GM23338 (cell line): Measurements from ENCODE around the gene SPAG7. TPM values are rescaled to one million over a fixed set of nuclear protein-coding genes. Genes with fewer than 3 reads are reported as not detected.

Experiments used
- ATAC-seq: fragments of 200-7000 bp; cut with Tn5 transposase; 3 replicates; pipeline ENCODE4 v1.9.1; 2020
- DNase-seq: peaks from one replicate; pipeline ENCODE4 v3.0.0-alpha.2; 2015; ENCODE audit warnings: low spot score
- H2AFZ ChIP-seq: fragments of 200-600 bp; sonication (generic); 2 replicates; pipeline ENCODE4 v1.8.0; 2016; ENCODE audit warnings: antibody characterized with exemption, mild to moderate bottlenecking, moderate library complexity
- H3F3A ChIP-seq: fragments of 200-600 bp; sonication (generic); replicated peaks from 2 replicates; pipeline ENCODE4 v1.8.0; 2017; ENCODE audit warnings: antibody characterized with exemption, mixed run types, low read depth
- H3K27ac ChIP-seq: fragments of 200-600 bp; sonication (generic); 2 replicates; pipeline ENCODE4 v1.6.1; 2016; ENCODE audit warnings: low read depth
- H3K27me3 ChIP-seq: fragments of 200-600 bp; sonication (generic); 2 replicates; pipeline ENCODE4 v1.8.0; 2016; ENCODE audit warnings: mild to moderate bottlenecking, mixed run types, moderate library complexity; ENCODE audit not compliant: insufficient read depth
- H3K36me3 ChIP-seq: fragments of 200-600 bp; sonication (generic); 2 replicates; pipeline ENCODE4 v1.8.0; 2016; ENCODE audit warnings: mild to moderate bottlenecking; ENCODE audit not compliant: insufficient read depth
- H3K4me1 ChIP-seq: fragments of 200-600 bp; sonication (generic); 2 replicates; pipeline ENCODE4 v1.8.0; 2016; ENCODE audit warnings: mild to moderate bottlenecking, moderate library complexity; ENCODE audit not compliant: insufficient read depth
- H3K4me2 ChIP-seq: fragments of 200-600 bp; sonication (generic); 2 replicates; pipeline ENCODE4 v1.7.1; 2017; ENCODE audit warnings: mixed run types
- H3K4me3 ChIP-seq: fragments of 200-600 bp; sonication (generic); 2 replicates; pipeline ENCODE4 v1.6.1; 2016; ENCODE audit warnings: mixed run types
- H3K79me2 ChIP-seq: fragments of 200-600 bp; sonication (generic); replicated peaks from 2 replicates; pipeline ENCODE4 v1.8.0; 2017; ENCODE audit warnings: mild to moderate bottlenecking; ENCODE audit not compliant: insufficient read depth
- H3K9me2 ChIP-seq: fragments of 200-600 bp; sonication (generic); 2 replicates; pipeline ENCODE4 v1.8.0; 2017; ENCODE audit not compliant: insufficient read depth
- H4K20me1 ChIP-seq: fragments of 200-600 bp; sonication (generic); replicated peaks from 2 replicates; pipeline ENCODE4 v1.8.0; 2017; ENCODE audit warnings: mild to moderate bottlenecking; ENCODE audit not compliant: insufficient read depth
- H3K27ac Mint-ChIP-seq: 2 replicates; pipeline ENCODE4 v1.8.0; 2020; ENCODE audit warnings: inconsistent platforms, mild to moderate bottlenecking, moderate library complexity, mixed read lengths
- H3K27me3 Mint-ChIP-seq: 3 replicates; pipeline ENCODE4 v1.8.0; 2022; ENCODE audit warnings: low read depth, mild to moderate bottlenecking, moderate library complexity, mixed read lengths, inconsistent platforms; ENCODE audit not compliant: insufficient read depth, poor library complexity
- H3K36me3 Mint-ChIP-seq: 3 replicates; pipeline ENCODE4 v1.8.0; 2021; ENCODE audit warnings: low read depth, mild to moderate bottlenecking, inconsistent platforms, moderate library complexity, mixed read lengths
- H3K4me1 Mint-ChIP-seq: 3 replicates; pipeline ENCODE4 v1.8.0; 2020; ENCODE audit warnings: mild to moderate bottlenecking, inconsistent platforms, mixed read lengths
- H3K4me3 Mint-ChIP-seq: 3 replicates; pipeline ENCODE4 v1.8.0; 2021; ENCODE audit warnings: moderate library complexity, mild to moderate bottlenecking, inconsistent platforms, mixed read lengths
- H3K9me3 Mint-ChIP-seq: 3 replicates; pipeline ENCODE4 v1.8.0; 2020; ENCODE audit warnings: moderate library complexity, mild to moderate bottlenecking, inconsistent platforms, mixed read lengths
- CREB1 ChIP-seq: fragments of 250-450 bp; sonication (Bioruptor Pico); IDR thresholded peaks from 2 replicates; pipeline ENCODE4 v1.5.0; 2020; ENCODE audit warnings: low read depth, mild to moderate bottlenecking, moderate library complexity
- NANOG ChIP-seq: IDR thresholded peaks from 2 replicates; pipeline ENCODE4 v1.6.1; 2016; ENCODE audit warnings: antibody characterized with exemption, borderline replicate concordance
- REST ChIP-seq: IDR thresholded peaks from one replicate; pipeline ENCODE4 v1.6.1; 2018; ENCODE audit warnings: antibody characterized with exemption; ENCODE audit not compliant: unreplicated experiment
- STAT1 ChIP-seq: IDR thresholded peaks from one replicate; pipeline ENCODE4 v1.6.1; 2016; ENCODE audit warnings: antibody characterized with exemption; ENCODE audit not compliant: unreplicated experiment
- ZNF331 ChIP-seq: fragments of 250-450 bp; sonication (Bioruptor Pico); IDR thresholded peaks from 2 replicates; pipeline ENCODE4 v1.5.0; 2020; ENCODE audit warnings: low read depth, mild to moderate bottlenecking, moderate library complexity
- ZNF462 ChIP-seq: fragments of 250-450 bp; sonication (Bioruptor Pico); IDR thresholded peaks from 2 replicates; pipeline ENCODE4 v1.5.0; 2020; ENCODE audit warnings: mild to moderate bottlenecking, moderate library complexity
- polyA plus RNA-seq: library from polyadenylated mRNA; unstranded; fragments of >200 nt; fragmentation: Nextera tagmentation; extraction: Ambion mirVana; gene quantifications from 2 replicates; pipeline ENCODE4 v1.2.1, GENCODE V29; 2016
- total RNA-seq: library from RNA; depleted of rRNA; stranded (reverse); fragments of >200 nt; shearing (Covaris generic); gene quantifications from 2 replicates; pipeline ENCODE4 v1.2.3, GENCODE V29; 2014

SPAG7 gene
- total and polyA plus RNA-seq, 2 experiments from 2014 or later, result 77.9 to 226 TPM

- no peak for TF ChIP-seq ZNF462 (CRISPR knock-in tag)
- TF ChIP-seq NANOG, result no peak
These were observed 46.7 kb upstream of the SPAG7 start (continued) for GRCh38 chr17:5014357-5014756.

GRCh38 chr17:5011928-5012327 is 44.3 kb upstream of the SPAG7 start:
- no peak for ATAC-seq
- Mint-ChIP-seq H3K4me1 (no peaks in the 10 kb centered on the region), H3K9me3 (no peaks in the 10 kb centered on the region), H3K27ac (no peak overlapping the region), H3K27me3 (peaks cover 15% of the 10 kb centered on the region), H3K36me3 (peaks cover 72% of the 10 kb centered on the region), H3K4me3 (no peak overlapping the region)
- Histone ChIP-seq H3K36me3 (peaks cover 24% of the 10 kb centered on the region), H3K79me2 (no peaks in the 10 kb centered on the region), H2AFZ (no peak overlapping the region), H3K4me2 (no peak overlapping the region), H3K4me3 (no peak overlapping the region), H3K27ac (no peak overlapping the region), H3K27me3 (no peaks in the 10 kb centered on the region), H3K9me2 (no peaks in the 10 kb centered on the region), H4K20me1 (no peaks in the 10 kb centered on the region; the same call in 1 of the 2 replicates), H3F3A (no peaks in the 10 kb centered on the region), H3K4me1 (no peaks in the 10 kb centered on the region)
- DNase-seq, result no peak
- TF ChIP-seq NANOG (no peak), CREB1 (CRISPR knock-in tag) (no peak), REST (no peak), ZNF331 (no peak), ZNF462 (CRISPR knock-in tag) (no peak), STAT1 (no peak)
